HG03442 (cell line): ENCODE data around the gene CH25H.

Experiments
- ATAC-seq: cut with Tn5 transposase; IDR thresholded peaks from one replicate; pipeline ENCODE4 v1.9.1; 2021; ENCODE audit warnings: mild to moderate bottlenecking, moderate library complexity; ENCODE audit not compliant: unreplicated experiment

The CH25H gene

GRCh38 chr10:89158446-89158845 is 48.7 kb downstream of the CH25H start:
- no peak for ATAC-seq

- no peak for ATAC-seq
Observed at GRCh38 chr10:89156161-89156835, 50.8 kb downstream of the CH25H start.
